NCI-H345 treated with DMSO at 0.1 percent for 48 hours (cell line): ENCODE results near the gene CCSER1.
"Not testable (repeated sequence)": the region's sequence is repeated elsewhere in the genome, so short reads cannot be mapped to it uniquely, and the experiment has no call there.

Source experiments
- DNase-seq: peaks from one replicate; lab custom pipeline; 2025; ENCODE audit not compliant: unreplicated experiment; lab: John Stamatoyannopoulos, UW

The CCSER1 gene

DNA sequence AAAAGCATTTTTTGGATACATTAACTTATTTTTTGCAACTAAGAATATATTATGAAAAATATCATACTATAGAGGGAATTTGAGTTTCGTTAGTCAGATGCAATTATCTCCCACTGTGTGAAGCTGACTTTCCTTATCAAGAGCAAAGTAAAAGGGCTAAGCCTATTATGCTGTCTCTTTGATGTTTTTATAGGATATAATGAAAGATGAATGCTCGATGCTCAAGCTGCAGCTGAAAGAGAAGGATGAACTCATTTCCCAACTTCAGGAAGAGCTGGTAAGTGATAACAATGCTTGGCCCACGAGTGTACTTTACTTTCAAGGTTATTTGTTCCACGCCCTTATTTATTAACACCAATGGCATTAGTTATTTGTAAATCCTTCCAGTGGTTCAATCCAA lies 688.4 kb downstream of the CCSER1 start:
- DNase-seq = no peak

- no peak for DNase-seq
Measured at GRCh38 chr4:90816754-90817153, 689.6 kb downstream of the CCSER1 start.

GRCh38 chr4:90824266-90825150 lies 697.3 kb downstream of the CCSER1 start:
- DNase-seq = no peak

- no peak for DNase-seq
Measured at GRCh38 chr4:90825849-90826248, 698.7 kb downstream of the CCSER1 start.

DNA sequence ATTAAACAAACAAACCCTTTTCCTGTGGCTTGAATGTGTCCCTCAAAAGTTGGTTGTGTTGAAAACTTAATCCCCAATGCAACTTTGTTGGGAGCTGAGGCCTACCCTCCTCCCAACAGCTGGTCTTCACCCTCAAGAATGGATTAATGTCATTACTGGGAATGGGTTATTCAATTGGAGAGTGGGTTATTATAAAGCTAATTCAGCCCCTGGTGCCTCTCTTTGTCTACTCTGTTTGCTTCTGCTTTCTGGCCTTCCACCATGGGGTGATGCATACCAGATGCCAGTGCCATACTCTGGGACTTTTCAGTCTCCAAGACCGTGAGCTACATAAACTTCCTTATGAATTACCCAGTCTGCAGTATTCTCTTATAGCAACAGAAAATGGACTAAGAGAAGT lies 706.5 kb downstream of the CCSER1 start:
- DNase-seq = no peak

- no peak for DNase-seq
Measured at GRCh38 chr4:90837241-90837640, 710.0 kb downstream of the CCSER1 start.

- not testable (repeated sequence) for DNase-seq
Measured at GRCh38 chr4:90838859-90839258, 711.7 kb downstream of the CCSER1 start.

DNA sequence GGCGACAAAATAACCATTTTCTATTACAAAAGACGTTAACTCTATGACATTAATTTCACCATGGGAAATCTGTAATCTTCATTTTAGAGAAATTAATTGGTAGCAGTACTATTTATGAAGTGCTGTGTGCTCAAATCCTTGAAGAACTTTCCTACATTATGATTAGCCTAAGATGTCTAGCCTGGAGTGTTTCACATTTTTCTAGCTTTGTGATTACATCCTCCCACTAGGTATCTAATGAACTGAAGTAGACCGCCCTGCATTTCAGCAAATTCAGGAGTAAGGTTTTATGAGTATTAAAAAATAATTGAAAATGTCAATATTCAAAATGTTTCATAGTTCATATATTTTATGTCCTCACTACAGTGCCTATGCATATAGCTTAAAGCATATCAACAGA lies 713.1 kb downstream of the CCSER1 start:
- no peak for DNase-seq

GRCh38 chr4:90840828-90841227 lies 713.6 kb downstream of the CCSER1 start:
- DNase-seq = no peak

DNA sequence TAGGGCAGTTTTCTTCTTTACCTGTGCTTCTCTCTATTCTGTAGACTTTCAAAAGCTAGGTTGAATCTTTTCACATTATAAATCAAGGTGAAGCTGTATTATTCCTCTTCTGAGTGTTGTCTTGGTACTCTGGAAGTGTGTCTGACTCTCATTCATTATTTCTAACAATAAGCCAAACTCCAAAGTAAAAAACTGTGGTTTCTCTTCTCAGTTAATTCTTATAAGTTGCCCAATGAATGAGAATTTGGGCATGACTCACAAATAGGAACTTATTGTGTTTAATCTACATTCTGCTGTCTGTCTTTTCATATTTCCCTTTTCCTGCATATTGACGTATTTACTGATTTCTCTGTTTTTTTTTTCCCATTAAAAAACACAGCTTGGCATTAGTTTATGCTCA lies 714.5 kb downstream of the CCSER1 start:
- DNase-seq = no peak

DNA sequence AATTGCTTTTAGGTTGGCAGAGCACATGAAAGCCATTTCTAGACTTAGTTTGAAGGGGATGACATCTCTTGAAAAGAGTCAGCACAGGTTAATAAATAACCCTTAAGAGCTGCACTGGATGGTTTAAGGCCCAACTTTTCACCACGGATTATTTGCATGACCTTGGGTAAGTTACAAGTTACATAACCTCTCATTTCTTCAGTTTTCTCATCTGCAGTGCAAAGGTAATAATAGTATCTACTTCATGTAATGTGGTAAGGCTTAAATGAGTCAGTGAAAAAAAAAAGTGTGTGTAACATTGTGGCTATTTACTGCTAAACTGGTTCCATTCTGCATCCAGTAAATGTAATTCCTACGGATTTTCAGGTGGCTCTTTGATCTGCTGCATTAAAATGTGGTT lies 715.8 kb downstream of the CCSER1 start:
- no peak for DNase-seq

DNA sequence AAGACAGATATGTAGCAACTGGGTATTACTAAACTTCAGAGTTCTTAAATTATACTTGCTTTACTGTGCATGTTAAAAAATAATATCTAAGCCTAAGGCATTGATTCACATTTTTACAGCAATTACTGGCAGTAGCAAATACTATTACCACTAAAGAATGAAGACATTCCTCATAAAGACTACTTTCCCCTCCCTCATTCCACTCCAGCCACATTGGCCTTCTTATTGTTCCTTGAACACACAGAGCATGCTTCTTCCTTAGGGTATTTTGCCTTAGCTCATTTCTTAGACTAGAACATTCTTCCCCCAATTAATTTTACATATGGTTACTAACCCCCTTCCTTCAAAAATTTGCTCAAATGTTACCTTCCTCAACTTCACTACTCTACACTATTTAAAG lies 717.0 kb downstream of the CCSER1 start:
- DNase-seq = no peak

DNA sequence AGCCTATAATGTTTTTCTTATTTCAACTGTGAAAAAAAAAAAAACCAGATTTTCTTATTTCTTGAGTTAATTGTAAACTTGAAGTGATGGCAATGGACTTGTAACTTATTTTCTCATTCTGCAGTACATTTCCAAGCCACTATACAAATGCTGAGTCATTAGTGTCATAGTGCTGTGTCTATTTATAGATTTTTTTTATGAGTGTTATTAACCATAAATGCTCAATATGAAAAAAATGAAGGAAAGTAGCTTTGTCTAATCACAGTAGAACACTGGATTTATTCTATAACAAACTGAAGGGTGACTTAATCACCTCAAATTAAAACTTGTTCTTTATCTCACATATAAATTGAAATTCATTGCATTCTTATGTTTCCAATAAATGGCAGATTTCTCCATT lies 718.6 kb downstream of the CCSER1 start:
- DNase-seq = no peak

DNA sequence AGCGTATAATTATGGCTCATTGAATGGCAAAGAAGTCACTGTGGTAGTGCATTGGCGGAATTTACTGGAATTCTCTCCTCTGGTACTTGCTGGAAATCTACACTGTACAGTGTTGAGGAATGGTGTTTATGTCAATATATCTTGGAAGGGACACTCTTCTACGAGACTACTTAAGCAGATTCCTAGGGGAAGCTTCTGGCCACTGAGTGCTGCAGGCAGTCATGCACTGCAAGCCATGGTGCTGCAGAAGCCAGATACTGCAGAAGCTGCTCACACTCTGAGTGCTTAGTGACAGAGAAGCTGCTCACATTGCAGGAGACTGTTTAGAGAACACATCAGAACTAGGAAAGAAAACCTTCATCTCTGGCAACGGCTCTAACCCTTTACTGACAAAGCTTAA lies 725.0 kb downstream of the CCSER1 start:
- no peak for DNase-seq

GRCh38 chr4:90855111-90855510 lies 727.9 kb downstream of the CCSER1 start:
- no peak for DNase-seq

DNA sequence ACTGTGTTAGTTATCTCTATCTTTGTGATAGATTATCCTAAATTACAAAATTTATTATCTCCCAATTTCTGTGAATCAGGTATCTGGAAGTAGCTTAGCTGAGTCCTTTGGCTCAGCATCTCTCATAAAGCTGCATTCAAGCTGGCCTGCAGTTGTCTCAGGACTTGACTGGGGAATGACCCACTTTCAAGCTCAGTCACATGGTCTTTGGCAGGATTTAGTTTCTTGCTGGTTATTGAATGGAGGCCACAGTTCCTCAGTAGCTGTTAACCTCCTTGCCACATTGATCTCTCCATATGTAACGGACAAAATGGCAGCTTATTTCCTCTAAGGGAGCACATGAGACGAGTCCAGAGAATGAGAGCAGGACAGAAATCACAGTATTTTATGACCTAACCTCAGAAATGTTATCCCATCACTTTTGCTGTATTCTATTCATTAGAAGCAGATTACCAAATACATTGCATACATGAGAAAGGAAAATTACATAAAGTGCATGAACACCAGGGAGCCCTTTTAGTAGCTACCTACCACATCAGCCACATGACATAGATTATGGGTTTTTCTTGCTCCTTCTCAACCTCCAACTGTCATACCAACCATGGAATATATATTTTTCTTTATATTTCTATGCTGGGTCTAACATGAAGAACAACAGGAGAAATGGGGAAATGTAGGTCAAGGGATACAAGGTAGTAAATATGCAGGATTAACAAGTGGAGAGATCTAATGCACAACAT lies 730.1 kb downstream of the CCSER1 start:
- no peak for DNase-seq

- no peak for DNase-seq
Measured at GRCh38 chr4:90875791-90876190, 748.6 kb downstream of the CCSER1 start.

DNA sequence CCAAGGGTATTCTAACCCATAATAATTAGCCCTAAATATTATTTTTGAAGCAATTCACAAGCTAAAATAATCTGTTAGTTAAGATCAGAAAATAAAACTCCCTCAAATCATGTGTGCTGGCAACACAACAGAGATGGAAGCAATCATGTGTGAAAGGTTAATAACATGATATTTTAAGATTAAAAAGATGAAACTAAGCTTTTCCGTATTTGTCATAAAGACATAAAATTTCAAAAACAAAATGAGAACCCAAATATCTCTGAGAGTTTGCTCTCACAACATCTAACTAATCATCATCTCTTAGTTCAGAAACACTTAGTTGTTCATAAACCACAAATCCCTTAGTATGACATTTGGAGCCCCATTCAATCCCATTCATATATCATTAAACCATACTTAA lies 749.1 kb downstream of the CCSER1 start:
- no peak for DNase-seq

DNA sequence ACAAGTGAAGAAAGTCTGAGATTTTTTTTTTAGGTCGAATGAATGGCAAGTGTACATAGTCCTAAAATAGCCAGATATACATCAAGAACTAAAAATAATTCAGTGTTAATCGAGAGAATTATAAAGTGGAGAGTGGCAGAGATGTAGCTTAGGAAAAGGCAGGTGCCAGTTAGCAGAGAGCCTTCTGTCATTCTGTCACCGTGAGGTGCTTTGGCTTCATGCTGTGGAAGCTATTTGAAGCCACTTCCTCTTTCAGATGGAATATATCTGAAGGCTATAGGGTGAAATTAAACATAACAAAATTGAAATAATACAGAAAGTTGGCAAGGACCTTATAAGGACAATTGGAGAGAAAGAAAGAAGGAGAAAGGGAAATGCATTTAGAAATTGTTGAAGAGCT lies 756.3 kb downstream of the CCSER1 start:
- no peak for DNase-seq

- no peak for DNase-seq
Measured at GRCh38 chr4:90888571-90888970, 761.4 kb downstream of the CCSER1 start.

DNA sequence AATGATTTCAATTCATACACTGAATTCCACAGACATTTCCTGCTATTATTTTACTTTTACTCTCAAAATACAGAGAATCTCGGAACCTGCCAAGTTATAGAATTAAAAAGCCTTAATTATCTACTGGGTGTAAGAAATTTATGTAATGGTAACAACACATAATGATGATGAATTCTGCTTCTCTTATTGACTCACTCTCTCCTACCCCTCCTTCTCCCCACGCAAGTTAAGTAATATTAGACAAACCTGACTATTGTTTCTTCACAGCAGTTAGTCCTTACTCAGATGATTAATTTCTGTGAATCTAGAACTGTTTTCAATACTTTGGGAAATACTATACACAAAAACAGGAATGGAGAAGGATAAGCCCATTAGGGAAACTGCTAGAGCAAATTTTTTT lies 762.0 kb downstream of the CCSER1 start:
- DNase-seq = no peak

DNA sequence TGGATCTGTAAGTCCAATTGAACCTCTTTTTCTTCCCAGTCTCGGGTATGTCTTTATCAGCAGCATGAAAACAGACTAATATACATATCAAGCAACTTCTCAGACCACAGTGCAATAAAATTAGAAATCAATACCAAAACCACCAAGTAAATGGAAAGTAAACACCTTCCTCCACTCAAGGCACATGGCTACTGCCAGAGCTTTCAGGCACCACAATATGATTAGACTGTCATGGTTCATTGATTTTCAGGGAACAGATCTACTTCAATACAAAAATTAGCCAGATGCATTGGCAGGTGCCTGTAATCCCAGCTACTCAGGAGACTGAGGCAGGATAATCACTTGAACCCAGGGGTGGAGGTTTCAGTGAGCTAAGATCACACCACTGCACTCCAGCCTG lies 776.2 kb downstream of the CCSER1 start:
- DNase-seq = not testable (repeated sequence)
